LNCAP (cell line): ENCODE data around the gene NUDT14.

ENCODE experiments used
- TF ChIP-seq, protein P1 (sequence below): fragments of 450-650 bp; IDR thresholded peaks from 2 replicates; pipeline ENCODE4 v1.5.1; 2017; ENCODE audit warnings: mild to moderate bottlenecking

The NUDT14 gene

DNA sequence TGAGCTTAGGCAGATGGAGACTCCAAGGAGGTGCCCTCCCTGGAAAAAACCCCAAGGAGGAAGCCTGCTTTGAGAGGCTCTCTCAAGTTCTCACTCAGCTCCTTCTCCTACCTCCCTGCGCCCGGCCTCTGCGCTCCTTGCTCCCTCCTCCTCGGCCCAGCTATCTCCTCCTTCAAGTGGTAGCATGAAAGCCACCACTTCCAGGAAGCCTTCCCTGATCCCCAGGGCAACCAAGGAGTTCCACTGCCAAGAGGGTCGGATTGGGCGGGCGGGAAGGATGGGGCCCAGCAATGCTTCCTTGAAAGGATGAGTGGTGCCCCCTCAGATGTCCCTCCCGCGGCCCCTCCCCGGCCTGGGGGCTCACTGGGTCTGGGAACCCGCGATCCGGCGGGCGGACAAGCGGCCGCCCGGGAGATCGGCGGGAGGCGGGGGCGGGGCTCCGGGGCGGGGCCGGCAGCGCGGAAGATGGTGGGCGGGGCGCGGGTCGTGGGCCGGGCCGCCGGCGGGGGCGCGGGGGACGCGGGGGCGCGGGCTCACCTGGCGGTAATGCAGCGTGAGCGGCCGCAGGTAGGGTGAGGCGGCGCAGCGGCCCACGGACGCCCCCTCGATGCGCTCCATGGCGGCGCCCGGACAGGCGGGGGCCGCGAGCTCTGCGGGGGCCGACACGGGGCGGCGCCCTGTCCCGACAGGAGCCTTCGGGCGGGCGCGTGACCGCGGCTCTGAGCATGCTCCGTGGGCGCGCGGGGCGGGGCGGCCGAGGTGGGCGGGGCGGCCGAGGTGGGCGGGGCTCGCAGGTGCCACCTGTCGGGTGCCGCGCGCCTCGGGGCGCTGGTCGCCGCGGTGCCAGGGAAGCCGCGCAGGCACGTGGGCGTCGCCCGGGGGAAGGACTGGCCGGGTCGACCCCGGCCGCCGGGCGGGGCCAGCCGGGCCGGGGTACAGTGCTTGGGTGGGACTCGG, at the start of gene NUDT14:
TSS of gene NUDT14 (minus strand) at position 721 of the 957 bp plus-strand sequence. CDS start at position 618, 103 bp downstream.
- TF ChIP-seq, protein P1, sequence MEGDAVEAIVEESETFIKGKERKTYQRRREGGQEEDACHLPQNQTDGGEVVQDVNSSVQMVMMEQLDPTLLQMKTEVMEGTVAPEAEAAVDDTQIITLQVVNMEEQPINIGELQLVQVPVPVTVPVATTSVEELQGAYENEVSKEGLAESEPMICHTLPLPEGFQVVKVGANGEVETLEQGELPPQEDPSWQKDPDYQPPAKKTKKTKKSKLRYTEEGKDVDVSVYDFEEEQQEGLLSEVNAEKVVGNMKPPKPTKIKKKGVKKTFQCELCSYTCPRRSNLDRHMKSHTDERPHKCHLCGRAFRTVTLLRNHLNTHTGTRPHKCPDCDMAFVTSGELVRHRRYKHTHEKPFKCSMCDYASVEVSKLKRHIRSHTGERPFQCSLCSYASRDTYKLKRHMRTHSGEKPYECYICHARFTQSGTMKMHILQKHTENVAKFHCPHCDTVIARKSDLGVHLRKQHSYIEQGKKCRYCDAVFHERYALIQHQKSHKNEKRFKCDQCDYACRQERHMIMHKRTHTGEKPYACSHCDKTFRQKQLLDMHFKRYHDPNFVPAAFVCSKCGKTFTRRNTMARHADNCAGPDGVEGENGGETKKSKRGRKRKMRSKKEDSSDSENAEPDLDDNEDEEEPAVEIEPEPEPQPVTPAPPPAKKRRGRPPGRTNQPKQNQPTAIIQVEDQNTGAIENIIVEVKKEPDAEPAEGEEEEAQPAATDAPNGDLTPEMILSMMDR: peak; percentile 12; the same call in 1 of the 2 replicates

DNA sequence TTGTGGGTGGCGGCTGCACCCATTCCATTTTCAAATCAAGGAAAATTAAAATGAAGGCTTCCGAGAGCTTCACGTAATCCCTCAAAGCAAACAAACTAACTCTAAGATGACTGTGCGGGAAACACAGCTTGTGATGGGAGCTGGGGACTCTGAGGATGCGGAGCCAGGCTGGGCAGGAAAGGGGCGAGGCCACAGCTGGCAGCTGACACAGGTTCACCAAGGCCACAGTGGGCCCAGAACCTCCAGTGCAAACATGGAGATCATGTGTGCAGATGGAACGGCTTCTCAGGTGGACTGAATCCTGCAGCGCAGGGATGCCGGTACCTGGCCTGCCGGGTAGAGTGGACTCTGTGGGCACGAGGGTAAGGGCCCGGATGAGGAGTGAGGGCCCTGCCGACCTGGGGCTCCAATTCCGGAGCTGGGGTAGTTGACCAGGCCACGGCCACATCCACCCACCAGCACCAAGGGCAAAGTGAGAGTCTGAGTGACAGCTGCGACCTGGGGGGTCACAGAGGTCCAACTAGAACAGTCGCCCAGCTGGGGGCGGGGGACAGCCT, 48.1 kb upstream of the NUDT14 start:
- TF ChIP-seq, protein P1: no peak

DNA sequence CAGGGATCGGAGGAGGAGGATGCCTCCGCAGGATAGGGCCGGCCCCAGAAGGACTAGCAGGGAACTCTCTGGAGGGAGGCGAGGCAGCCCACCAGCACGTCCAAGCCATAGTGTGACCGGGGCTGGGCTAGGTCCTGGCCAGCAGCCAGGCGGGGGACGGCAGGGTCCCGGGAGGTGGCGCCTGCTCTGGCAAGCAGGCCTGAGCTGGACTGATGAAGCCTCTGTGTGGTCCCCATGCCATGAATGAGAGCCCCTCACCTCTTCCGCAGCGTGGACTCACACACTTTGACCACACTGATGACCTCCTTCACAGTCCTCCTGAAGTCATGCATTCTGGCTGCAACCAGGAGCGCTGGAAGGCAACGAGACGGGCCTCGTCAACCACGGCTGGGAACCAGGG, 47.5 kb upstream of the NUDT14 start:
- TF ChIP-seq, protein P1: no peak

DNA sequence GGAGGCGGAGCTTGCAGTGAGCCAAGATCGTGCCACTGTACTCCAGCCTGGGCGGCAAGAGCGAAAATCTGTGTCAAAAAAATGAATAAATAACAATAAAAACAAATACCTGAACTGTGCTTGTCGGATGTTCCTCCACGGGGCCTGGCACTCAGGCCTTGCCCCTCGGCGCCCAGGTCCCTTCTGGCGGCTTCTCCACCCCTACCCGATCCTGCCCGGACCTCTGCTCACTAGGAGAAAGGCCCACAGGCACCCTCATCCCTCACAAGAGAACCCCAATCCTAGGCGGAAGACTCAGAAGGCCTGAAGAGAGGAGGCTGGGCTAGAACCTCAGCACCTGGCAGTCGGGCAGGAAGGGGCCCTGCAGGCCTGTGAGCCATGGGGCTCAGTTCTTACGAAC, 46.2 kb upstream of the NUDT14 start:
- TF ChIP-seq, protein P1: no peak

DNA sequence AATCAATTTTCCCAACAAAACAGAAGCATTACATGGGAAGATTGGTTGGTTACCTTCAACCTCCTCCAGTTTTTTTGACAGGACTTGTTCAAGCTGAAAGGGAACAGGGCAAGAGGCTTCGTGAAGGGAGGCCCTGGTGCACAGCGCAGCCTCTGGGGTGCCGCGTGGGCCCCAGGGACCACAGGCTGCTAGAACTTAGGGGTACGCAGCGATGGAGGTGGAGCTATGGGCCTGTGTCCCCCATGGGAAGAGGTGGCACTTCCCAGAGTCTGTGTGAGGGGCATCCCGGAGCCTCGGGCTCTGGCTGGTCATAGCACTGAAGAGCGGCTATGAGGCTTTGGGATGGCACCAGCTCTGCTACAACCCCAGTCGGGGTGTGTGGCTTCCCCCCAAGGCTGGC, 45.1 kb upstream of the NUDT14 start:
- TF ChIP-seq, protein P1: no peak

DNA sequence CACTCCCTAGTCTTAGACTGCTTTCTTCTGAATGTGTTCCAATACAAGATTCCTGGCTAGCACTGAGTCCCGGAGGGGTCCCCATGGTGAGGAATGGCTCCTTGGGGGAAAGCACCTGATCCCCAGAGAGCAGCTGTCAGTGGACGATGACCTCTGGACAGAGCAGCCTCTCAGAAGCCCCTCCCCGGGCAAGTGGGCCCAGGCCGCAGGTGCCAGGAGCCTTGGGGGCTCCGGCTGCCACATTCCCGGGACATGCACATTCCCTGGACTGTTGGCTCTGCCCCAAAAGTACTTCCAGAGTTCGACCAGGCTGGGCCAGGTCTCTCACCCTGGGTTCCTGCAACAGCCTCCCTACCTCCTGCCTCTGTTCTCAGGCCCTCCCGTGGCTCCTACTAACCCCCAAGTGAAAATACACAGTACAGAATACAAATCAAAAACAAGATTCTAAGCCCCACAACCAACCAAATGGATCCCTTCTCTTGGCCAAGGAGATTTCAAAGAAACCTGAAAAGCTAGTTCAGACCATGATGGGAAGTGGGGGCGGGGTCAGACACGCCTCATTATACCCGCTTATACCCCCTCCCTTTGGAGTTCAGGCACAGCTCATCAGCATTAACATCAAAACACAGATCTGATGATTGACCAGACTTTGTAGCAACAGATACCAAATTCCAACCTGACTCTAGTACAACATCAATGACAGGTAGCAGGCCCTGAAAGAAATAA, 43.9 kb upstream of the NUDT14 start:
- TF ChIP-seq, protein P1: no peak

DNA sequence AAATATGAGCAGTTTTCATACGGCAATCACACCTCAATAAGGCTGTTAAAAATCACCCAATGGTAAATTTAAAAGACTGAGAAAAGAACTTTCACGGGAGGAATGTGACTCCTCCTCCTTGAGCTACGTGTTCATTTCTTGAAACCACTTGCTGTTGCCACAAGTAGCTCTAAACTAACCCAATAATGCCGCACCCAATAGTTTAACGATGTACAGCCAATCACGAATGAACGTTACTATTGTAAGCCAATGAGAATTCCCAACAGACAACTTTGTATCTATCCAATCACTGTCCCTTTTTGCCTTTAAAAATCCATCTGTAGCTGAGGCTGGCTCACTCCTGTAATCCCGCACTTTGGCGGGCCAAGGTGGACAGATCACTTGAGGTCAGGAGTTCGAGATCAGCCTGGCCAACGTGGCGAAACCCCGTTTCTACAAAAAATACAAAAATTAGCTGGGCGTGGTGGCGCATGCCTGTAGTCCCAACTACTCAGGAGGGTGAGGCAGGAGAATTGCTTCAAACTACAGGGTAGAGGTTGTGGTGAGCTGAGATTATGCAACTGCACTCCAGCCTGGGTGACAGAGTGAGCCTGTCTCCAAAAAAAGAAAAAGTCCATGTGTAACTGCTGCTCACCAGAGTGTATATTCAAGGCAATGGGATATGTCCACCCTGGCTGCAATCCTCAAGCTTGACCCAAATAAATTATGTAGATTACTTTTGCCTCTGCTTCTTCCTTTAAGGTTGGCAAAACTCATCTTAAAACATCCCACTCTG, 42.8 kb upstream of the NUDT14 start:
- TF ChIP-seq, protein P1: no peak
